Upper lobe of right lung (tissue), 1 donor: ENCODE data around the gene KLHL26. TPM values are rescaled to one million over a fixed set of nuclear protein-coding genes. Genes with fewer than 3 reads are reported as not detected.

Experiments used
- ATAC-seq: fragments of 200-7000 bp; cut with Tn5 transposase; one replicate; pipeline ENCODE4 v1.9.1; 2020; ENCODE audit warnings: mild to moderate bottlenecking, moderate library complexity
- DNase-seq: peaks from one replicate; pipeline ENCODE4 v3.0.0-alpha.2; 2020
- H3K27ac ChIP-seq: fragments of 200-600 bp; one replicate; pipeline ENCODE4 v1.8.0; 2022
- H3K27me3 ChIP-seq: fragments of 200-600 bp; one replicate; pipeline ENCODE4 v1.8.0; 2022; ENCODE audit warnings: mild to moderate bottlenecking
- H3K36me3 ChIP-seq: fragments of 200-600 bp; one replicate; pipeline ENCODE4 v1.8.0; 2022
- H3K4me1 ChIP-seq: fragments of 200-600 bp; one replicate; pipeline ENCODE4 v1.8.0; 2022
- H3K4me3 ChIP-seq: fragments of 200-600 bp; one replicate; pipeline ENCODE4 v1.8.0; 2022; ENCODE audit warnings: mild to moderate bottlenecking
- H3K9me3 ChIP-seq: fragments of 200-600 bp; one replicate; pipeline ENCODE4 v1.8.0; 2022
- intact Hi-C: fragments of 100-400 bp; cut with DNase I; formaldehyde crosslinking; loops from one replicate; pipeline ENCODE4 v1.11.0; 2022
- total RNA-seq: library from RNA; stranded (reverse); fragmentation: NEBNext Ultra II Directional; extraction: Animal tissue kit (Norgen Biotek cat#: 25700); gene quantifications from one replicate; pipeline ENCODE4 v1.2.1, GENCODE V29; 2021
- TF ChIP-seq, protein P1 (sequence below): fragments of 200-600 bp; IDR thresholded peaks from one replicate; pipeline ENCODE4 v1.8.0; 2022; ENCODE audit warnings: antibody characterized with exemption
- donor health status: DM: no; HTN: yes; CAD: no; lungs with severe emphysema.

Gene KLHL26
- total RNA-seq, 1 donor from 2014 or later: 11.8 TPM

DNA sequence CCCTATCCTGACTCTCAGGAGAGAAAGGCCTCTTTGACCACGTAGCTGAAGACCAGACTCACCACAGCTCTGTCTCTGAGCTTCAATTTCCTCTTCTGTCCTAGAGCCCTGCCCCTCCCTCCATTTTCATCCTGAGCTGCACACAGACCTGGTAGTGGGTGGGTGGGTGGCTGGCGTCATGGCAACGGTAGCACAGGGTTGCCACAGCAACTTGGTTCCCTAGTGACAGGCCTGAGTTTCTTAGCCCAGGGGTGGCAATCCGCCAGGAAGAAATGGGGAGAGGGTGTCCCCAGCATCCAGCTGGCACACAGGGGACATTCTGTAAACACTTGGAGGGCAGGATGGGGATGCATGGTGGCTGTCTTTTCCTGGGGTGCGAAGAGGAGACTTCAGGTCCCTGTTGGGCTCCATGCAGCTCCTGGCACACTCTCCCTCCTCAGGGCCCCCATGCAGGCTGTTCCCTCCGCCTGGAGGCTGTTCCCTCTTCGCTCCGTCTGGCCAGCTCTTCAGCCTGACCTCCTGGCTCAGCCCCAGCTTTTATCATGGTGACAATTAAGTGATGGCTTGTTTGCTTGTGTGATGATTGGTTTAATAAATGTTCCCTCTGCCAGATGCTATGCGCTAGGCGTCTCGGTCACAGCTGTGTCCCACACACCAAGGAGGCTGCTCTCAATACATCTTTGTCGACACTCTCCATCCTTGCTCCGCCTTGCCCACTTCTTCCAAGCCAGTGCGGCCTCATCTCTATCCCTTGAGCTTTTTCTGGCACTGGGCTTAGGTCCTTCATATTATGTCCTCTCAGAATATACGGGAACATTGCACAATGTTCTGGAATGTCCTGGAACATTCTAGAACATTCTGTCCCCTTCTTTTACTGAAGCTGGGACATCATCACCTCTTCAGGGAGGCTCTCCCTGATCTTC is 7.4 kb upstream of the KLHL26 start:
- DNase-seq (no peak), ATAC-seq (peak; percentile 73)
- intact Hi-C loops: no loop called here
- Histone ChIP-seq H3K27me3 (no peaks in the 10 kb centered on the region), H3K27ac (peak overlapping the region; percentile 42), H3K9me3 (no peaks in the 10 kb centered on the region), H3K4me1 (no peaks in the 10 kb centered on the region), H3K36me3 (no peaks in the 10 kb centered on the region), H3K4me3 (no peak overlapping the region)
- TF ChIP-seq, protein P1, sequence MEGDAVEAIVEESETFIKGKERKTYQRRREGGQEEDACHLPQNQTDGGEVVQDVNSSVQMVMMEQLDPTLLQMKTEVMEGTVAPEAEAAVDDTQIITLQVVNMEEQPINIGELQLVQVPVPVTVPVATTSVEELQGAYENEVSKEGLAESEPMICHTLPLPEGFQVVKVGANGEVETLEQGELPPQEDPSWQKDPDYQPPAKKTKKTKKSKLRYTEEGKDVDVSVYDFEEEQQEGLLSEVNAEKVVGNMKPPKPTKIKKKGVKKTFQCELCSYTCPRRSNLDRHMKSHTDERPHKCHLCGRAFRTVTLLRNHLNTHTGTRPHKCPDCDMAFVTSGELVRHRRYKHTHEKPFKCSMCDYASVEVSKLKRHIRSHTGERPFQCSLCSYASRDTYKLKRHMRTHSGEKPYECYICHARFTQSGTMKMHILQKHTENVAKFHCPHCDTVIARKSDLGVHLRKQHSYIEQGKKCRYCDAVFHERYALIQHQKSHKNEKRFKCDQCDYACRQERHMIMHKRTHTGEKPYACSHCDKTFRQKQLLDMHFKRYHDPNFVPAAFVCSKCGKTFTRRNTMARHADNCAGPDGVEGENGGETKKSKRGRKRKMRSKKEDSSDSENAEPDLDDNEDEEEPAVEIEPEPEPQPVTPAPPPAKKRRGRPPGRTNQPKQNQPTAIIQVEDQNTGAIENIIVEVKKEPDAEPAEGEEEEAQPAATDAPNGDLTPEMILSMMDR: no peak

DNA sequence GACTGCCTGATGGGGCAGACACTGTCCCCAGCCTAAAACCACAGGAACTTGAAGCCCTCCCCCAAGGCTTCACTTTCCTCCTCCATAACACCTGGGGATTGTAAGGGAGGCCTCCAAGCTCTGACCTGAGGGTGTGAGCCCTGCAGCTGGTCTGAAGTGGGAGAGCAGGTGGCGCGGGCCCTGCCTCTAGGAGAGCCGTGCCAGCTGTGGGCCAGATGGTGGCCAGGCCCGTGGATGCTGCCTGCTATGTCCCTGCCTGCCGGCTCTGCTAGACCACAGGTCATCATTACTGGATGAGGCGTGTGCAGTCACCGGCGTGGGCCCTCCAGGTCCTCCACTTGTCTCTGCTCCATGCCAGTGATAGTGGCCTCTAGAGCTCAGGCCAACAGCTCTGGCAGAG is 3.5 kb upstream of the KLHL26 start:
- H3K9me3 ChIP-seq: no peaks in the 10 kb centered on the region
- intact Hi-C loops: no loop called here
- H3K27me3 ChIP-seq: no peaks in the 10 kb centered on the region
- H3K4me3 ChIP-seq: no peak overlapping the region
- H3K27ac ChIP-seq: no peak overlapping the region
- TF ChIP-seq, protein P1: no peak
- ATAC-seq (no peak), DNase-seq (no peak)
- H3K36me3 ChIP-seq: no peaks in the 10 kb centered on the region
- H3K4me1 ChIP-seq: peaks cover 20% of the 10 kb centered on the region

GRCh38 chr19:18634612-18635297 is 2.1 kb upstream of the KLHL26 start:
- DNase-seq (no peak), ATAC-seq (no peak)
- intact Hi-C loops: no loop called here
- H3K27ac ChIP-seq: peak overlapping the region; percentile 3
- no peaks in the 10 kb centered on the region for H3K9me3 ChIP-seq
- no peaks in the 10 kb centered on the region for H3K36me3 ChIP-seq
- no peaks in the 10 kb centered on the region for H3K27me3 ChIP-seq
- TF ChIP-seq, protein P1: no peak
- H3K4me1 ChIP-seq: peaks cover 20% of the 10 kb centered on the region
- H3K4me3 ChIP-seq: no peak overlapping the region

DNA sequence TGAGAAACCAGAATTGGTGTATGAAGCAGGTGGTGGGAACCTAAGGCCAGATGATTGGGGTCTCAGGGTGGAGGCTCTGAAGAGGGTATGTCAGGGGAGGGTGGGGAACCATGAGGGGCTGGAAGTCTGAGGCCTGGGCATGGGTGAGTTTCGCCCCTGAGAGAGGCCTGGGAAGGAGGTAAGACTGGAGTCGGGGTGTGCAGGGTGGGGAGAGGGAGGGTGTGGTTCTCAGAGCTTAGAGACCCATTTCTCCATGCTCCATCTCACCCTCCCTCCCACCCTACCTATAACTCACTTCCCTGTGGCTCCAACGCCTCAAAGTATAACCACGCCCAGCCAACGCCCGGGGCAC is 1.0 kb upstream of the KLHL26 start:
- Histone ChIP-seq H3K36me3 (no peaks in the 10 kb centered on the region), H3K4me1 (peaks cover 20% of the 10 kb centered on the region), H3K4me3 (peak overlapping the region; percentile 71), H3K27ac (no peak overlapping the region), H3K9me3 (no peaks in the 10 kb centered on the region), H3K27me3 (no peaks in the 10 kb centered on the region)
- TF ChIP-seq, protein P1: no peak
- ATAC-seq (no peak), DNase-seq (no peak)
- intact Hi-C loops: no loop called here

DNA sequence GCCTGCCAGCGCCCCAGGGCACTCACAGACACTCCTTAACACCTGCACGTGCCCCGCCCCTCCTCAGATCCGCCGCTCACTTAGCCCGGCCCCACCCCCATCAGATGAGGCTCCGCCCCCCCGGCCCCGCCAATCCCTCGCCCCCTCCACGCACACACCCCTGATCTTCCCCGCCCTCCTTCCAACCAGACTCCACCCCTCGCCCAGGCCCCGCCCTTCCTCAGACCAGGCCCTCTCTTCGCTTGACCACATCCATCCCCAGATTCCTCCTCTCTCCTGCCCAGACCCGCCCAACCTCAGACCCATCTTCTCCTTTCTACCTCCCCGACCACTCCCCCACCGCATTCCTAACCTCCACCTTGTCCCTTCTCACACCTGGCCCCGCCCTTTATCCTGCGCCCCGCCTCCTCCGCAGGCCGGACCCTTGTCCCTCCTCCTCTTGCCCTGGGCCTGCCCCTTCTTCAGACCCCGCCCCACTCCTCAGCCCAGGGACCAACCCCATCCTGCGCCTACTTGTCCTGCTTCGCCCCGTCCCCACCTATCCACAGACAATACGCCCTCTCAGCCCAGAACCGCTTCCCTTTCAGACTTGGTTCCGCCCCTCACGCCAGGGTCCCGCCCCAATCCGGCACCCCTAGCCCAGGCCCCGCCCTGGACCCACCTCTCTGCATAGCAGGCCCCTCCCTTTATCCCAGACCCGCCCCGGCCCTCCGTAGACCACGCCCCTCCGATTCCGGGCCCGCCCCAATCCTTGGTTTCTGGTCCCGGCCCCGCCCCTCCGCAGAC is 452 bp upstream of the KLHL26 start:
- intact Hi-C loops: no loop called here
- TF ChIP-seq, protein P1: no peak
- Histone ChIP-seq H3K4me1 (peaks cover 20% of the 10 kb centered on the region), H3K4me3 (peak overlapping the region; percentile 71), H3K27ac (peak overlapping the region; percentile 30), H3K36me3 (no peaks in the 10 kb centered on the region), H3K9me3 (no peaks in the 10 kb centered on the region), H3K27me3 (no peaks in the 10 kb centered on the region)
- peak; percentile 95 for ATAC-seq
- DNase-seq: peak; percentile 100
